Colon (tissue), 2 donors: ENCODE measurements around the gene ALKBH6.
"Not testable (repeated sequence)": the region's sequence is repeated elsewhere in the genome, so short reads cannot be mapped to it uniquely, and the experiment has no call there.

ENCODE experiments used
- FAIRE-seq: peaks from 2 replicates; lab custom pipeline; 2012; peaks lifted over from hg19 to GRCh38; lab: Jason Lieb, UNC
- donor health status: control.
- donor health status: control.

Gene ALKBH6

GRCh38 chr19:35992907-35993765 lies 20.9 kb downstream of the ALKBH6 start:
- no peak for FAIRE-seq

GRCh38 chr19:35991731-35992450 lies 22.1 kb downstream of the ALKBH6 start:
- FAIRE-seq: no peak

- no peak for FAIRE-seq
These were observed 23.0 kb downstream of the ALKBH6 start for GRCh38 chr19:35990771-35991730.

GRCh38 chr19:35990156-35990555 lies 23.9 kb downstream of the ALKBH6 start:
- no peak for FAIRE-seq

- FAIRE-seq: no peak
These were observed 25.2 kb downstream of the ALKBH6 start for GRCh38 chr19:35988824-35989223.

GRCh38 chr19:35987571-35987896 lies 26.5 kb downstream of the ALKBH6 start:
- FAIRE-seq: no peak

GRCh38 chr19:35986664-35987570 lies 27.1 kb downstream of the ALKBH6 start:
- FAIRE-seq: no peak

GRCh38 chr19:35986111-35986510 lies 27.9 kb downstream of the ALKBH6 start:
- FAIRE-seq: no peak

- no peak for FAIRE-seq
These were observed 30.8 kb downstream of the ALKBH6 start for GRCh38 chr19:35983177-35983576.

GRCh38 chr19:35980997-35981396 lies 33.0 kb downstream of the ALKBH6 start:
- not testable (repeated sequence) for FAIRE-seq

GRCh38 chr19:35978832-35979365 lies 35.1 kb downstream of the ALKBH6 start:
- FAIRE-seq: no peak

- FAIRE-seq: no peak
These were observed 35.7 kb downstream of the ALKBH6 start for GRCh38 chr19:35978271-35978670.

- no peak for FAIRE-seq
These were observed 36.4 kb downstream of the ALKBH6 start for GRCh38 chr19:35977446-35978222.

- FAIRE-seq: no peak
These were observed 38.3 kb downstream of the ALKBH6 start for GRCh38 chr19:35975608-35976214.

- FAIRE-seq: no peak
These were observed 40.5 kb downstream of the ALKBH6 start for GRCh38 chr19:35973487-35973886.

- no peak for FAIRE-seq
These were observed 47.2 kb downstream of the ALKBH6 start for GRCh38 chr19:35966771-35967170.

GRCh38 chr19:35963514-35963913 lies 50.5 kb downstream of the ALKBH6 start:
- FAIRE-seq: no peak

GRCh38 chr19:35960432-35960972 lies 53.5 kb downstream of the ALKBH6 start:
- FAIRE-seq: no peak

GRCh38 chr19:35959968-35960320 lies 54.1 kb downstream of the ALKBH6 start:
- no peak for FAIRE-seq
